Skeletal muscle satellite cell (primary cell): ENCODE data around the gene WASF3.
"Not testable (repeated sequence)": the region's sequence is repeated elsewhere in the genome, so short reads cannot be mapped to it uniquely, and the experiment has no call there.

ENCODE experiments used
- H3K27me3 ChIP-seq: 2 replicates; pipeline ENCODE4 v1.7.0; 2013; ENCODE audit warnings: low read length; ENCODE audit not compliant: control insufficient read depth, insufficient read depth
- H3K36me3 ChIP-seq: 2 replicates; pipeline ENCODE4 v1.7.0; 2013; ENCODE audit warnings: mild to moderate bottlenecking, control low read depth, low read length; ENCODE audit not compliant: insufficient read depth
- H3K4me1 ChIP-seq: 2 replicates; pipeline ENCODE4 v1.7.0; 2013; ENCODE audit warnings: low read length; ENCODE audit not compliant: control insufficient read depth, insufficient read depth
- H3K4me2 ChIP-seq: 2 replicates; pipeline ENCODE4 v1.7.0; 2013; ENCODE audit warnings: mild to moderate bottlenecking, low read length
- H3K4me3 ChIP-seq: 2 replicates; pipeline ENCODE4 v1.7.0; 2013; ENCODE audit warnings: low read length
- H3K9ac ChIP-seq: 2 replicates; pipeline ENCODE4 v1.7.0; 2013; ENCODE audit warnings: mild to moderate bottlenecking, low read depth, low read length, moderate library complexity
- H3K9me3 ChIP-seq: replicated peaks from 2 replicates; pipeline ENCODE4 v1.7.0; 2013; ENCODE audit warnings: mild to moderate bottlenecking, control low read depth, low read length

WASF3 gene

GRCh38 chr13:26721251-26722121 is 164.0 kb downstream of the WASF3 start:
- Histone ChIP-seq H3K4me3 (no peak overlapping the region), H3K4me1 (no peaks in the 10 kb centered on the region), H3K4me2 (no peak overlapping the region), H3K27me3 (peaks cover 10% of the 10 kb centered on the region), H3K9me3 (no peaks in the 10 kb centered on the region), H3K36me3 (no peaks in the 10 kb centered on the region), H3K9ac (no peak overlapping the region)

DNA sequence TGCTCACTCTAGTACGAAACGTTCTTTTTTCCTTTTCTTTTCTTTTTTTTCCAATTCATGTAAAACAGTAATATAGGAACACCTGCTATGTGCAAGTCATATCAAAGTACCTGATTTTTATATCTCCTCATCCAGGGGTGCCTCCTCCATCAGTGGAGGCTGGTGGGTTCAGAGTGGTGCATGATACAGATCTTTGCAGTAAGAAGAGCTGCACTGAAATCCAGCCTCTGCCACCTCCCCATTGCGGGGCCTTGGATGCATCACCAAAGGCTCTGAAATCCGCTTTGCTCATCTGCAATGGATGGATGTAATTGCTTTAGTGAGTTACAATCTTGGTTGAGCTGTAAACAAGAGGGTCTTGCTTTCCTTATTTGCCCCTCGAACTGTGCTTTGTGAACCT is 164.8 kb downstream of the WASF3 start:
- no peak overlapping the region for H3K4me3 ChIP-seq
- H3K9ac ChIP-seq, result no peak overlapping the region
- peaks cover 10% of the 10 kb centered on the region for H3K27me3 ChIP-seq
- no peaks in the 10 kb centered on the region for H3K36me3 ChIP-seq
- H3K4me1 ChIP-seq, result no peaks in the 10 kb centered on the region
- H3K4me2 ChIP-seq, result no peak overlapping the region
- no peaks in the 10 kb centered on the region for H3K9me3 ChIP-seq

DNA sequence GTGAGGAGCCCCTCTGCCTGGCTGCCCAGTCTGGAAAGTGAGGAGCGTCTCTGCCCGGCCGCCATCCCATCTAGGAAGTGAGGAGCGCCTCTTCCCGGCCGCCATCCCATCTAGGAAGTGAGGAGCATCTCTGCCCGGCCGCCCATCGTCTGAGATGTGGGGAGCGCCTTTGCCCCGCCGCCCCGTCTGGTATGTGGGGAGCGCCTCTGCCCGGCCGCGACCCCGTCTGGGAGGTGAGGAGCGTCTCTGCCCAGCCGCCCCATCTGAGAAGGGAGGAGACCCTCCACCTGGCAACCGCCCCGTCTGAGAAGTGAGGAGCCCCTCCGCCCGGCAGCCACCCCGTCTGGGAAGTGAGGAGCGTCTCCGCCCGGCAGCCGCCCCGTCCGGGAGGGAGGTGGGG is 166.1 kb downstream of the WASF3 start:
- H3K9ac ChIP-seq, H3K36me3 ChIP-seq, H3K4me1 ChIP-seq, H3K9me3 ChIP-seq, H3K27me3 ChIP-seq, H3K4me2 ChIP-seq, H3K4me3 ChIP-seq: not testable (repeated sequence)

GRCh38 chr13:26726684-26727083 is 169.2 kb downstream of the WASF3 start:
- H3K9me3 ChIP-seq, result no peaks in the 10 kb centered on the region
- H3K4me1 ChIP-seq, result no peaks in the 10 kb centered on the region
- H3K4me2 ChIP-seq, result no peak overlapping the region
- peaks cover 3% of the 10 kb centered on the region for H3K27me3 ChIP-seq
- H3K4me3 ChIP-seq, result no peak overlapping the region
- no peak overlapping the region for H3K9ac ChIP-seq
- H3K36me3 ChIP-seq, result no peaks in the 10 kb centered on the region

GRCh38 chr13:26727122-26727521 is 169.6 kb downstream of the WASF3 start:
- Histone ChIP-seq H3K4me3 (no peak overlapping the region), H3K4me1 (no peaks in the 10 kb centered on the region), H3K27me3 (peaks cover 3% of the 10 kb centered on the region), H3K9ac (no peak overlapping the region), H3K36me3 (no peaks in the 10 kb centered on the region), H3K4me2 (no peak overlapping the region), H3K9me3 (no peaks in the 10 kb centered on the region)

DNA sequence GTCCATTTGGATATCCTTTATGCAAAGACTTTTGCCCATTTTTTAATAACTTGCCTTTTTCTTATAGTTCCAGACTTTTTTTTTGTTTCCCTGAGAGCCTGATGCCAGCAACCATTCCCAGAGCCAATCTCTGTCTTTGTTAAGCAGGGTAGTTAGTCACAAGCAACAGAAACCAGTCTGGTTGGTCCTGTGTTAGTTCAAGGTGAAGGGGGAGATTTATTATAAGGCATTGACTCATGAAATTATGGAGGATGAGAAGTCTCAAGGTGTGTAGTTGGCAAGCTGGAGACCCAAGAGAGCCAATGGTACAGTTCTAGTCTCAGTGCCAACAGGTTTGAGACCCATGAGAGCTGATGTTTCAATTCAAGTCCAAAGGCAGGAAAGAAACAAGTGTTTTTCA is 170.2 kb downstream of the WASF3 start:
- Histone ChIP-seq H3K36me3 (no peaks in the 10 kb centered on the region), H3K9me3 (no peaks in the 10 kb centered on the region), H3K9ac (no peak overlapping the region), H3K4me2 (no peak overlapping the region), H3K4me3 (no peak overlapping the region), H3K4me1 (no peaks in the 10 kb centered on the region), H3K27me3 (peaks cover 3% of the 10 kb centered on the region)

GRCh38 chr13:26735677-26736076 is 178.2 kb downstream of the WASF3 start:
- Histone ChIP-seq H3K27me3 (peaks cover under 1% of the 10 kb centered on the region), H3K4me1 (no peaks in the 10 kb centered on the region), H3K36me3 (no peaks in the 10 kb centered on the region), H3K4me3 (no peak overlapping the region), H3K9ac (no peak overlapping the region), H3K4me2 (no peak overlapping the region), H3K9me3 (no peaks in the 10 kb centered on the region)
